Ascending aorta (tissue), 2 donors: ENCODE data around the gene UGT1A5. TPM values are rescaled to one million over a fixed set of nuclear protein-coding genes. Genes with fewer than 3 reads are reported as not detected.

Source experiments
- DNase-seq, 2 donors: peaks; one replicate each; pipeline ENCODE4 v3.0.0-alpha.2; 2019; ENCODE audit warnings: low spot score in 2 of 2
- H3K27ac ChIP-seq, 2 donors: fragments of 200-600 bp; sonication (generic); one replicate each; pipeline ENCODE4 v1.5.1; 2016 to 2017; ENCODE audit warnings: mild to moderate bottlenecking in 1 of 2
- H3K27me3 ChIP-seq: fragments of 200-600 bp; sonication (generic); one replicate; pipeline ENCODE4 v1.5.1; 2017
- H3K36me3 ChIP-seq, 2 donors: fragments of 200-600 bp; sonication (generic); one replicate each; pipeline ENCODE4 v1.5.1; 2016
- H3K4me1 ChIP-seq, 2 donors: fragments of 200-600 bp; sonication (generic); one replicate each; pipeline ENCODE4 v1.5.1; 2016 to 2017; ENCODE audit warnings: mild to moderate bottlenecking in 1 of 2
- H3K4me3 ChIP-seq, 2 donors: fragments of 200-600 bp; sonication (generic); one replicate each; pipeline ENCODE4 v1.5.1; 2016 to 2017; ENCODE audit warnings: mild to moderate bottlenecking in 1 of 2
- H3K9me3 ChIP-seq, 2 donors: fragments of 200-600 bp; sonication (generic); one replicate each; pipeline ENCODE4 v1.5.1; 2016
- intact Hi-C: fragments of 100-400 bp; cut with DNase I; formaldehyde crosslinking; loops from one replicate; pipeline ENCODE4 v1.15.1; 2023
- total RNA-seq: library from RNA; depleted of rRNA; stranded (reverse); fragments of >200 nt; gene quantifications from one replicate; pipeline ENCODE4 v1.1.0, GENCODE V29; 2016
- TF ChIP-seq, protein P1 (sequence below), 3 experiments: fragments of 200-600 bp in 2 of 3; fragments of 450-650 bp in 1 of 3; sonication (generic) in 2 of 3; IDR thresholded peaks; one replicate each; pipeline ENCODE4 v1.5.1; 2016 to 2019; ENCODE audit warnings: antibody characterized with exemption in 3 of 3, mild to moderate bottlenecking in 1 of 3, moderate library complexity in 1 of 3

UGT1A5 gene
- total RNA-seq, 1 donor from 2014 or later = not detected

DNA sequence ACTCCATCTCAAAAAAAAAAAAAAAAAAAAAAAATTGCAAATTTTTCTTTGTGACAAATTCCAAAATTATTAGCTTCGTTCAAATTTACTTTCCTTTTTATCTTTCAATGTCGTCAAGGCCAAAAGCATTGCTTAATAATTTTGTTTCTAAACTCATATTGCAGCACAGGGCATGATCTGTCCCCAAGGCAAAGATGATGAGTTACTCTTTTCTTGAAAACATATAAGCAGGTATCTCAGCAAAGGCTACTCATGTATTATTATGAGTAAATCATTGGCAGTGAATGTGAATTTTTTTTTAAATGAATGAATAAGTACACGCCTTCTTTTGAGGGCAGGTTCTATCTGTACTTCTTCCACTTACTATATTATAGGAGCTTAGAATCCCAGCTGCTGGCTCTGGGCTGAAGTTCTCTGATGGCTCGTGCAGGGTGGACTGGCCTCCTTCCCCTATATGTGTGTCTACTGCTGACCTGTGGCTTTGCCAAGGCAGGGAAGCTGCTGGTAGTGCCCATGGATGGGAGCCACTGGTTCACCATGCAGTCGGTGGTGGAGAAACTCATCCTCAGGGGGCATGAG is 31.1 kb upstream of the UGT1A5 start, which contains the start of gene UGT1A7:
Gene UGT1A7, plus strand, starts transcription at position 381 of the 579 bp plus-strand sequence. Its CDS starts 37 bp downstream, at position 418.
- no peaks in the 10 kb centered on the region for H3K36me3 ChIP-seq
- no peak within 1 kb of the TSS for H3K4me3 ChIP-seq
- intact Hi-C loops = no loop called here
- H3K9me3 ChIP-seq = no peaks in the 10 kb centered on the region
- H3K27me3 ChIP-seq = no peaks in the 10 kb centered on the region
- H3K4me1 ChIP-seq = no peaks in the 10 kb centered on the region
- TF ChIP-seq, protein P1, sequence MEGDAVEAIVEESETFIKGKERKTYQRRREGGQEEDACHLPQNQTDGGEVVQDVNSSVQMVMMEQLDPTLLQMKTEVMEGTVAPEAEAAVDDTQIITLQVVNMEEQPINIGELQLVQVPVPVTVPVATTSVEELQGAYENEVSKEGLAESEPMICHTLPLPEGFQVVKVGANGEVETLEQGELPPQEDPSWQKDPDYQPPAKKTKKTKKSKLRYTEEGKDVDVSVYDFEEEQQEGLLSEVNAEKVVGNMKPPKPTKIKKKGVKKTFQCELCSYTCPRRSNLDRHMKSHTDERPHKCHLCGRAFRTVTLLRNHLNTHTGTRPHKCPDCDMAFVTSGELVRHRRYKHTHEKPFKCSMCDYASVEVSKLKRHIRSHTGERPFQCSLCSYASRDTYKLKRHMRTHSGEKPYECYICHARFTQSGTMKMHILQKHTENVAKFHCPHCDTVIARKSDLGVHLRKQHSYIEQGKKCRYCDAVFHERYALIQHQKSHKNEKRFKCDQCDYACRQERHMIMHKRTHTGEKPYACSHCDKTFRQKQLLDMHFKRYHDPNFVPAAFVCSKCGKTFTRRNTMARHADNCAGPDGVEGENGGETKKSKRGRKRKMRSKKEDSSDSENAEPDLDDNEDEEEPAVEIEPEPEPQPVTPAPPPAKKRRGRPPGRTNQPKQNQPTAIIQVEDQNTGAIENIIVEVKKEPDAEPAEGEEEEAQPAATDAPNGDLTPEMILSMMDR (IDR thresholded peaks at IDR 0.05) = no peak
- DNase-seq = no peak
- H3K27ac ChIP-seq = no peak within 1 kb of the TSS

GRCh38 chr2:233684640-233685039 is 28.1 kb upstream of the UGT1A5 start:
- intact Hi-C loops = no loop called here
- Histone ChIP-seq H3K4me3 (no peak overlapping the region), H3K4me1 (no peaks in the 10 kb centered on the region), H3K27ac (no peak overlapping the region), H3K36me3 (no peaks in the 10 kb centered on the region), H3K9me3 (no peaks in the 10 kb centered on the region), H3K27me3 (no peaks in the 10 kb centered on the region)
- TF ChIP-seq, protein P1 (IDR thresholded peaks at IDR 0.05) = no peak
- DNase-seq = no peak

DNA sequence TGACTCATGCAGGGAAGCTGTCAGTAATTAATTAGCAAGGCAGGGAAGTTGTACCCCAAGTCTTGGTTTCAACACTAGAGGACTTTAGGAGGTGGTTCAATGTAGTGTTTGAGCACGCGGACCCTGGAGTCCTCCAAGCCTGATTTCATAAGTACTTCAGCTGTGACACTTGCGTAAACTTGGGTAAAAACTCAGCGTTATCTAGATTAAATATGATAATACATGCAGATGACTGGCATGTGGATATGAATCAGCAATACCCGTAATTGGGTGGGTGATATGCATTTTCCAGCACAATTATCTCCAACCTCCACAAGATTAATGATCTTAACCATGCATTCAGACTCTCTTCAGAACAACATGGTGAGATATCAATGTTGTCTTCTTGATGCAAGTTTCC is 25.8 kb upstream of the UGT1A5 start:
- Histone ChIP-seq H3K36me3 (no peaks in the 10 kb centered on the region), H3K4me3 (no peak overlapping the region), H3K9me3 (no peaks in the 10 kb centered on the region), H3K27ac (no peak overlapping the region), H3K27me3 (no peaks in the 10 kb centered on the region), H3K4me1 (no peaks in the 10 kb centered on the region)
- no peak for DNase-seq
- TF ChIP-seq, protein P1 (IDR thresholded peaks at IDR 0.05) = no peak
- intact Hi-C loops = no loop called here

DNA sequence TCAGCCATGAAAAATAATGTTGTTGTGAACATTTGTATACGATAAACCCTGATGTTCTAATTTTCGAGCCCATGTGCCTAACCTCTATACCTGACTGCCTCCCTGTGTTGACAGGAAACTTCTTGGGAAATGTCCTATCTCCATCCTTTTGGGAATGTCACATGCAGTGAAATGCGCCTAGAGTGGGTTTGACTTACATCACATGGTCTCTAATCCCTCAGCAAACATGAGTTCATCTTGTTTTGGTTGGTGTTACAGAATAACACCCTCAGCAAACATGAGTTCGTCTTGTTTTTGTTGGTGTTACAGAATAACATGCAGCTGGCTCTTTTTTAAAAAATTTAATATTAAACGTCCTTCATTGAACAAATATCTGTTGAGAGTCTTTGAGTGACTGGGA is 24.4 kb upstream of the UGT1A5 start:
- intact Hi-C loops = no loop called here
- TF ChIP-seq, protein P1 (IDR thresholded peaks at IDR 0.05) = no peak
- H3K4me3 ChIP-seq = no peak overlapping the region
- no peak overlapping the region for H3K27ac ChIP-seq
- no peaks in the 10 kb centered on the region for H3K9me3 ChIP-seq
- no peaks in the 10 kb centered on the region for H3K27me3 ChIP-seq
- H3K36me3 ChIP-seq = no peaks in the 10 kb centered on the region
- H3K4me1 ChIP-seq = no peaks in the 10 kb centered on the region
- DNase-seq = no peak

DNA sequence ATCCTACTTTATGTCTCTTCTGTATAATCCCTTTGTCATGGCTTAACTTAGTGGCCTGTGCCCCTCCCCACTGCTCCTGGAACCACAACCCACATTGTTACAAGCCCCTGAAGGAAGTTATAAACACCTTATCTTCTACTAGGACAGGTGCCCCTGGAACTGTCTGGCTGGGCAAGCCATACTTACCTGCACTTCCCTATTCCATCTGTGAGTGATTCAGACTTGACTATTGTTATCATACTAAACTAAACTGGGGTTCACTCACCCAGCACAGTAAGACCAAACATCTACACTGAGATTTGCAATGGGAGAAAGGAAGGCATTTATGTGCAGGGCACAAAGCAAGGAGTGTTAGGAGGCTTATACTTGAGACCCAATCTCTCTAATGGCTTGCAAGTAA is 23.7 kb upstream of the UGT1A5 start:
- TF ChIP-seq, protein P1 (IDR thresholded peaks at IDR 0.05) = no peak
- Histone ChIP-seq H3K36me3 (no peaks in the 10 kb centered on the region), H3K27ac (no peak overlapping the region), H3K9me3 (no peaks in the 10 kb centered on the region), H3K4me1 (no peaks in the 10 kb centered on the region), H3K4me3 (no peak overlapping the region), H3K27me3 (no peaks in the 10 kb centered on the region)
- intact Hi-C loops = no loop called here
- DNase-seq = no peak

DNA sequence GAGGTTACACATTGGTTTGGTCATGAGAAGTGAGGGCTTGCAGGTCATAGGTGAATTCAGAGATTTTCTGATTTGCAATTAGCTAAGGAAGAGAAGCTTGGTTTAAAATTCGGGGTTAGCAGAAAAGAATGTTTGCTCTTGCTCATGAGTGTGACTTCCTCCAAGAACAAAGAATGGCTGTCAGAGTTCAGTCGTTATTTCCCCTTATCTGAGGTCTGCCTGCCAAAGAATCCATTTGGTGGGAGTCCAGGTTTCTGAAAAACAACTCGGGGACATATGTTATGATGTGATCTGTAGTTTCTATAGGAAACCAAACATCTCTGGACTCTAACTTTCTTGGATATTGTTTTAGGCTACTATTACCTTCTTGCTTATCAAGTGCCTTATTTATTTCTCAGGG is 23.2 kb upstream of the UGT1A5 start:
- H3K27me3 ChIP-seq = no peaks in the 10 kb centered on the region
- H3K9me3 ChIP-seq = no peaks in the 10 kb centered on the region
- no peak for DNase-seq
- H3K36me3 ChIP-seq = no peaks in the 10 kb centered on the region
- intact Hi-C loops = no loop called here
- no peaks in the 10 kb centered on the region for H3K4me1 ChIP-seq
- H3K4me3 ChIP-seq = no peak overlapping the region
- TF ChIP-seq, protein P1 (IDR thresholded peaks at IDR 0.05) = no peak
- no peak overlapping the region for H3K27ac ChIP-seq
